GM19099 (cell line): ENCODE measurements around the gene RRBP1.

ENCODE experiments used
- POLR2A ChIP-seq: IDR thresholded peaks from 3 replicates; pipeline ENCODE4 v1.6.1; 2011; ENCODE audit warnings: low read depth; ENCODE audit not compliant: insufficient read length; ENCODE audit errors: extremely low read depth

Gene RRBP1

DNA sequence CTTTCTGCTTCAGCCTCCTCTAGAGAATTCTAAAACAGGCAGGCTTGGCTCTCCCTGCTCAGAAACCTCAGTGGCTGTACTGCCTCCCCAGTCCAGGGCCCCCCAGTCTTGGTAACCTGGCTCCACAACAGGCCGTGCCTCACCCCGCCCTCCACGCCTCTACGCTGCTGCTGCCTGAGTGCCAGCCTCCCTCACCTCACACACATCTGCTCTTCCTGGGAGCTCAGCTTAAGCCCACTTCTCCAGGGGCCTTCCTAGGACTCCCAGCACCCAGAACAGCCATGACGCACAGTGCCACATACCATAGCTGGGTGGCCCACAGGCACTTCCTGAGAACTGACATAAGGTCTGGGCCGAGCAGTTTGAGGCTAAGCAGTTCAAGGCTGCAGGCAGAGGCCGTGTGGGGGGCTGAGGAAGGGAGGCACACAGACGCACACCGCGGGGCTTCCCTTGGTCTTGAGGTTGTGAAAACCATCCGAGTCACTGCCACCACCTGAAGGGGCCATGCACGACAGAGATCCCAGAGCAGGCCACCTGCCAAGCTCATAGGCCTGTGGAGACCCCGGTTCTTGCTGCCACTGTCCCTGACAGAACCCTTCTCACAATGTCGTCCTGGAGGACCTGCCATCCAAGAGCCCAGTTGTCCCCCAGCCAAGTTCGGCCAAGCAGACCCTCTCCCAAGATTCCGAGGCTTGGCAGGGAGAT is 69.6 kb downstream of the RRBP1 start:
- no peak for TF ChIP-seq POLR2A

DNA sequence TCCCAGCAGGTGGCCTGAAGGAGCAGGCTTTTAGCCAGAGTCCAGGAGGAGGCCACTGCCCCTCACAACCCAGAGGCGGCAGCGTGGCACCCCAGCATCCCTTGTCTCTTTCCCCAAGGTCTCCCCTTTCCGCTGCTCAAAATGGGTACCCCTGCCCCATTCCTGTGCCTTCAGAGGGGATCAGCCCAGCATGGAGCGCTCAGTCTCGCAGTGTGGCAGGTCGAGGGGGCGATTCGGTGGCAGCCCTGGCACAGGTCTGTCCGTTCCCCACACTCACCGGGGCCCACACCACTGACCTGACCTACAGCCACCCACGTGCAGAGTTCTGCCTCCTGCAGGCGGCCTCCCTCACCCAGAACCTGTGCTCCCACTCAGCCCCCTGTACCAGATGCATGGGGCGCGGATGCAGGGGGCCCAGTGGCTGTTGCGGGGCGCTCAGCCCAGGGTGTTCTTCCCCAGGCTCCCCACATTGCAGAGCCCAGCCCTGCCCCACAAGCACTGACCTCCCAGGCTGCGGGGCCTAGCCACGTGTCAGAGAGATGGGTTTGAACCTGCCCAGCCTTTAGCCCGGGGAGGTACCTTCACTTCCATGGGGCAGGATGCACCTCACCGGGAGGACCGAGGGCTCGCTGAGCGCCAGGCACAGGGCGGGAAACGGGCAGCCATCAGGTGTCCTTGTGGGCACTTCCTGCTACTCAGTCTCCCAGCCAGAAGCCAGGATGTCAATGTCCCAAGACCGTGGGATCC is 70.3 kb downstream of the RRBP1 start:
- no peak for TF ChIP-seq POLR2A

DNA sequence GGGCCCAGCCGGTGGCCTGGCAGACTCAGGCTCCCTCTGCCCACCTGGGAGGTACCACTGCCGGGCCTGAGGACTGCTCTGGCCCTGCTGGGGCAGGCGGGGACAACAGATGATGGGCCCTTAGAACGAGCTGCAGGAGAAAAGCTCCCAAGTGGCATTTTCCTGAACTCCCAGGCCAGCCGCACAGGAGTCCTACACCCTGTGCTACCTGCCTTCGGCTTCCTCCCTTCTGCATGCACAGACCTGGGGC is 70.8 kb downstream of the RRBP1 start:
- TF ChIP-seq POLR2A: no peak

DNA sequence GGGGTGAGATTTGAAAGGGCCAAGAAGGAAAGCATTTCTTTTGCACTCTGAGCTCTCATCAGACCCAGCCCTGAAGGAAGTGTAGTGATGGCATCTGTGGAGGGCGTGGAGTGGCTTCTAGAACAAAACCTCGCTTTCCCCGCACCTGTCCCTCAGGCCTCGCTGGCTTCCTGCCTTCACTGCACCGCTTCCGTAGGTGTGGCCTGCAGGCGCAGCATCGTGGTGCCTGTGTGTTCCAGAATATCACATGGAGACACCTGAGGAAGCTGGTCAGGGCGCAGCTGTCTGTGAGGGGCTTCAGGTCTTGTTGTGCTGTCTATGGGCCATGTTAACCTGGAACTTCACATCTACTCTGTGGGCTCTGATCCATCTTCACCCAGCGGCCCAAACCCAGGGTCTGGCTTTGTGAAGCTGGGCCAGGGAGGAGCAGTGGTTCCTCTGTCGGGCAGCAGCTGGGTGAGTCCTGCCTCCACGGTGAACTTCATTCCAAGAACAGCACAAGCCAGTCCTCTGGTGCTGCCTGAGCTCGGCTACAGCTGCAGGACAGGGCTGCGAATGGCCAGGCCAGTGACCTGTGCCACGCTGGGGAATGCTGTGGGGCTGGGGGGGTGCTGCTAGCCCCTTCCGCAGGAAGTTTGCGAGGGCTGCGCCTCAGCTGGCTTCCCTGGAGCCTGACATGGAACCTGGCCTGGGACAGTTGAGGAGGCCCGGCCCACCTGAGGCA is 71.3 kb downstream of the RRBP1 start:
- TF ChIP-seq POLR2A: no peak

DNA sequence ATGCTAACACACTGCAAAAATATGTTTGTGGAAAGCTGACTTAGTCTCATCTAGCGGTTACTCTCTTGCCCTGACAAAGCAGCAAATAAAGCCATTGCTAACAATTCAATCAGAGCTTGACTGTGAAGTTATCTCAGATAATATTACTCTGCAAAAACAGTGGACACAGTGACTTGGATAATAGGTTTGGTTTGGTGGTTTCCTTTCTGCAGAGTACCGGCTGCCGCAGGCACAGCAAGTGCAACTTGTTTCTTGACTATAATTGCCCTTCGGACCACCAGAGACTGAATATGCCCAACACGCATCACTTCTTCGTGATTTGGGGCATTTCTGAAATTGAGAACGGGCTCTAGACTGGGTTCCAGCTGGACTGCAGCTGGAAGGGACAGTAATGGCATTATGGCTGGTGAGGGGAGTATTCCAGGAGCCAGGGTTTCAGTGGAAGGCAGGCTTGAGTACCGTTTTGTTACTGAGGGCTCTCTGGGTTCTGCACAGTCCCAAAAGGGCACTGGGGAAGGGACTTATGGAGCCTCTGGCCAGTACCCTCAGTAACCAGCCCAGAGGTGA is 72.1 kb downstream of the RRBP1 start:
- TF ChIP-seq POLR2A: no peak

DNA sequence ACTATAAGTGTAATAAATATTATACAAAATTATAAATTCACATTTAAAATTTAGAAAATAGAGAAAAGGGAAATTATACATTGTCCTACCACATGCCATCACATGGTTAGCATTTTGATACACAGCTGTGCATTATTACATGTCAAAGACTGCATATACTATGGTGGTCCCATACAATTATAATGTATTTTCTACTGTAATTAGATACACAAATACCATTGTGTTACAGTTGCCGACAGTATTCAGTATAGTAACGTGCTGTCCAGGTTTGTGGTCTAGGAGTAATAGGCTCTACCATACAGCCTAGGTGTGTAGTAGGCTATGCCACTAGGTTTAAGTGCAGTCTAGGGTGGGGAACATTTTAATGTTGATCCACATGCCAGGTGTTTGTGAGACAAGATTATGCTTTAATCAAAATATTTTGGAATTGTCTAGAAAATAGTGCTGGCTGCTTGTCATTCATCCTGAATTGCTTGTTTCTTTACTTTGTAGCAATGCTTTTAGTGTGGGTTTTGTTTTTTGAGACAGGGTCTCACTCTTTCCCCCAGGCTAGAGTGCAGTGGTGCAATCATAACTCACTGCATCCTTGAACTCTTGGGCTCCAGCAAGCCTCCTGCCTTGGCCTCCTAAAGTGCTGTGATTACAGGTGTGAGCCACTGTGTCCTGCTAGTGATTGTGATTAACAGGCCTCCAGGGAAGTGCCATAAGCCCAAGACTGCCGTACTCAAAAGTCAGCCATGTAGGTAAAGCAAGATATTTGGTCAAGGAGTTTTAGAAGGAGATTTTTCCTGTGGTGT is 73.1 kb downstream of the RRBP1 start:
- no peak for TF ChIP-seq POLR2A

DNA sequence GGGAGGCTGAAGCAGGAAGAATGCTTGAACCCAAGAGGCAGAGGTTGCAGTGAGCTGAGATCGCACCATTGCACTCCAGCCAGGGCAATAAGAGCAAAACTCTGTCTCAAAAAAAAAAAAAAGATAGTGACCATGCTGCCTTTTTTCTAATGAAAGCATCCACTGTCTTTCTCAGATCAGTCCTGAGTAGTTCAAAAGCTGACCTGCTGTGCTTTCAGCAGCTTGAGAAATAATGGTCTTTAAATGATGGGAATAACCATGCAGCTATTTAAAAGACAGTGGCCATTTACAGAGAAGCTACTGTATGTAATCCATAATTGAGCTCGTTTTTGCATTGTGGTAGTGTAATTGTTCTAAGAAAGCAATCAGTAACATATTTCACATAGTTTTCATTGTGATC is 76.0 kb downstream of the RRBP1 start:
- TF ChIP-seq POLR2A: no peak

DNA sequence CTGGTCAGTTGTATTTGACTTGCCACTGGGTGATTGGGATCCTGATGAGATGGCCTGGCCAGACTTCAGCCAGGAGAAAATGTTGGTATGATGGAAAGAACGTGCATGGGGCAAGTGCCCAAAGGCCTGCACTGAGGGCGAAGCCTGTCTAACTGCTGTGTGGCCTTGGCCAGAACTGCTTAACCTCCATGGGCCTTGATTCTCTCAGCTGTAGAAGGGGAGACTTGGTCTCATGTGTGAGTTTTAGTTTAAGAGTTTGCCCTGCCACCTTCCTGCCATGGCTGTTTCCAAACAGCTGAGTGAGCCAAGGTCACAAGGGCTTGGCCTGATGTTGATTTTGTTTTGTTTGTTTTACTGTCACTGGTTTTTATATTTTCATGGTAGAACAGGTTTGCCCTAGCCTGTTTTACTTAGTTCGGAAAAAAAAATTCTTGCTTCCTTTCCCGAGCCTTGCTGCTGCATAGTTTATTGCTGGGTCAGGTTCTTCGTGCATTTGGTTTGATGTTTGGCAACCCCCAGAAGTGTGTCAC is 76.8 kb downstream of the RRBP1 start:
- TF ChIP-seq POLR2A: no peak

DNA sequence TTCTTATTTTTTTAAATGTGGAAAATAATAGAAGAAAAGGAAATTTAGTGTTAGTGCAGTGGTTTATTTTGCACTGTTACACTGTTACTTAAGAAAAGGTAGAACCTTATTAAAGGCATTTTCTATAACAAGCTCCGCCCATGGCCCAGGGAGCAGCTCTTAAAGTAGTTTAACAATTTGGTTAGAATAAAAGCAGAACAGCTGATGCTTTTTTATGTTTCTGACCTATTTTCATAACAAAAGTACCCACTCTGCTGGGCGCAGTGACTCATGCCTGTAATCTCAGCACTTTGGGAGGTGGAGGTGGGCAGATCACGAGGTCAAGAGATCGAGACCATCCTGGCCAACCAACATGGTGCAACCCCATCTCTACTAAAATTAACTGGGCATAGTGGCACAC is 79.5 kb downstream of the RRBP1 start:
- TF ChIP-seq POLR2A: no peak

DNA sequence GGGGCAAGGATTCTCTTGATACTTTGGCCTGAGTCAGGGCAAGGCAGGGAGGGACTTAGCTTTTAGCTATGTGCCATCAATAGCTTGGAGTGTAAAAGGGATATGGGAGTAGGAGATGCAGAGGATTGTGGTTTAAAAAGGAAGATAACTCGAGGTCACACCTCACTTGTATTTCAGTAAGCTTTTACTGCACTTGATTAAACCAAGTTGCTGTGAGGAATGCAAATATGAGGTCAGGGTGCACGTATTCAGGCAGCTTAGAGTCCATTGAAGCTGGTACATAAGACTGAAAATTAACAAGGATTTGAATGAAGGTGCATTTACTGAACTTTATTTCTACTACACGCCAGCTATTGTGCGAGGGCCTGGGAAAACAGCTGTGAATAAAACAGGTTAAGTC is 80.1 kb downstream of the RRBP1 start:
- TF ChIP-seq POLR2A: no peak

DNA sequence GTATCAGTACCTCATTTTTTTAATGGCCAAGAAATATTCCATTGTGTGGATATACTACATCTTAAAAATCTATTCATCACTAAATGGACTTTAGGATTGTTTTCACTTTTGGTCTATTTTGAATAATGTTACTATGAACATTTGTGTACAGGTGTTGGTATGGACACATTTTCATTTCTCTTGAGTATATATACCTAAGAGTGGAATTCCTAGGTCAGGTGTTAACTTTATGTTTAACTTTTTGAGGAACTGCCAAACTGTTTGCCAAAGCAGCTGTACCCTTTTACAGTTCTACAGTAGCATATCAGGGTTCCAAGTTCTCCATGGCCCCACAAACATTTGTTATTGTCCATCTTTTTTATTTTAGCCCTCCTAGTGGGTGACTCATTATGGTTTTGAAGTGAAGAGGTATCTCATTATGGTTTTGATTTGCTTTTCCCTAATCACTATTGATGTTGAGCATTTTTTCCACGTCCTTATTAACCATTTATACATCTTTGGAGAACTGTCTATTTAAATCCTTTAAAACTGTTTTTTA is 84.0 kb downstream of the RRBP1 start:
- TF ChIP-seq POLR2A: no peak

DNA sequence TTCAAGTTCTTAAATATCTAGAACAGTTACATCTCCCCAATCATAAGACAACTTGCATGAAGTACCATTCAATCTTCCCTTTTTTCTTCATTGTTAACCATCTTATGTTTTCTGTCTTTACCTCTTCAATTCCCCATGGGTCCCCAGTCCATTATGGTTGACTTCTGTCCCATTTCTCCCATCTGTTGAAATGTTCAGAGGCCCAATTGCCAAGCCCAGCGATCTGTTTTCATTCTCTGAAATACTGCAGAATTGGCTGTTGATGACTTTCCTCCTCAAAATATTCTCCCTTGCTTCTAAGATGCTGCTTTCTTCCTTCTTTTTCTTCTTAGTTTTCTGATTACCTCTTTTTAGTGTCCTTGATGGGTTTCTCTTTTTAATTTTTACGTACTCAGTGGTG is 86.2 kb downstream of the RRBP1 start:
- TF ChIP-seq POLR2A: no peak

DNA sequence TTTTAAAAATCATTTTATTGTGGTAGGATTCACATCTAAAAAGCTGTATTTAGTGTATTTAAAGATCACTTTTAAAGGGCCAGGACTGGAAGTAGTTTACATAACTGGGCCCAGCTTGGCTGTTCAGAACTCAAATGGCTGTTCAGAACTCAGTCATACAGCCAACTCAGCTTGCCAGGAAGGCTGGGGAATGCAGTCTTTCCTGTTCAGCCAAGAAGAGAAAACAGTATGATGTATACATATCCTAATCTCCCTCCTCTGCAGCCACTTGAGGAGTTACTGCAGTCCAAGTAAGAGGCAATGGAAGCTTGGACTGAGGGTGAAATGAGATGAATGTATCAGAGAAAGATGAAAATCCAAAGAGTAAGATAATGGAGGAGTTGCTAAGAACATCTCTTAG is 87.6 kb downstream of the RRBP1 start:
- no peak for TF ChIP-seq POLR2A

DNA sequence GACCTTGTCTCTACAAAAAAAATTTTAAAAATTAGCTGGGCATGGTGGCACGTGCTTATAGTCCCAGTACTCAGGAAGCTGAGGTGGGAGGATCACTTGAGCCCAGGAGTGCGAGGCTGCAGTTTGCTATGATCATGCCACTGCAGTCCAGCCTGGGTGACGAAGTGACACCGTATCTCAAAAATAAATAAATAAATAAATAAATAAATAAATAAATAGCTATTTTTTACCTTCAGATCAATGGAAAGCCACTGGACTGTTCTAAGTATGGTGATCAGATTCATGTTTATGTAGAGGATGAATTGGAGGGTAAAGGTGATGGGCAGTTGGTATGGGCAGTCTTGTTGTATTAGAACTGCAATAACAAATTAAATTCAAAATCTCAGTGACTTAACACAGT is 88.1 kb downstream of the RRBP1 start:
- no peak for TF ChIP-seq POLR2A

DNA sequence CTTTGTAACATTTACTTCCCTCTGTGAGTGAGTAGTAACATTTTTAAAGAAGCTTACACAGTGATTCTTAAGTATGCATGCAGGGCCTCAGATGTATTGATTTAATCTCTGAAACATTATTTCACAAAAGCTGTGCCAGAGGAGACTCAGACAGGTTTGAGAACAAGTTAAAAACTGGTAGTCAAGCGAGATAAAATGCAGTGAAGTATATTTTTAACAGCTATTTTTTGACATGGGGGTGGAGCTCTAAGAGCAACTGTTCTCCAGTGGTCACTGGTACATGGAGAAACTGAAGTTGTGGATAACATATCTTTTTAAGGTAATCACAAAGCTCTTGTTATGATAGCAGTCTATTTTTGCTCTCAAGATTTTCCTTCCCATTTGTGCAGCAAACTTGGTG is 91.8 kb downstream of the RRBP1 start:
- TF ChIP-seq POLR2A: no peak
